GM18867 (cell line): Measurements from ENCODE around the gene BST1.
"Not testable (repeated sequence)": the region's sequence is repeated elsewhere in the genome, so short reads cannot be mapped to it uniquely, and the experiment has no call there.

Experiments
- ATAC-seq: cut with Tn5 transposase; IDR thresholded peaks from one replicate; pipeline ENCODE4 v1.9.1; 2021; ENCODE audit warnings: mild to moderate bottlenecking, moderate library complexity; ENCODE audit not compliant: unreplicated experiment

The BST1 gene

DNA sequence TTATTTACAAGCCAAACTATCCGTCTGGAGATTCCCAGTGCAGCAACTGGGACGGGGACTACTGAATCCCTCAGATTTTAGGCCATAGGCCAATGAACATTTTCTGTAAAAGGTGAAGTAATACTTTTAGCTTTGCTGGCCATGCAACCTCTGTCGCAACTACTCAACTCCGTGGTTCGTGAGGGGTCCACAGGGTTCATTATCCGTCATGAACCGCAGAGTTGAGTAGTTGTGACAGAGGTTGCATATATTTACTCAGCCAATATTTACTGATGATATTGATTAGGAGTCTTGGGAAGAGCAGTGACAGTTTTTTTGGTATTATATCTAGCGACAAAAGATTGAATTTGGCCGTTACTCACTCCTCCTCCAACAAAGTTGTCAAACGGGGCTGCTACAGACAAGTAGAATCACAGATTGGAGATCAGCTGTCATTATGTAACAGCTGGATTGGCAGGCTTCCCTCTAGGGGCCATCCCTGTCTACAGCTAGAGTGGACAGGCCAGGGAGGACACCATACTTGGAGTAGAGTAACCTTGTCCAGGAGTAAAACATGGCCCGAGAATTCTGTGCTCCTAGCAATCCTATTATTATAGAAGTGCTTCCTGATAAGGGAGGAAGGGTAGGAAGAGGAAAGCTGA, 38.0 kb downstream of the BST1 start:
- no peak for ATAC-seq

DNA sequence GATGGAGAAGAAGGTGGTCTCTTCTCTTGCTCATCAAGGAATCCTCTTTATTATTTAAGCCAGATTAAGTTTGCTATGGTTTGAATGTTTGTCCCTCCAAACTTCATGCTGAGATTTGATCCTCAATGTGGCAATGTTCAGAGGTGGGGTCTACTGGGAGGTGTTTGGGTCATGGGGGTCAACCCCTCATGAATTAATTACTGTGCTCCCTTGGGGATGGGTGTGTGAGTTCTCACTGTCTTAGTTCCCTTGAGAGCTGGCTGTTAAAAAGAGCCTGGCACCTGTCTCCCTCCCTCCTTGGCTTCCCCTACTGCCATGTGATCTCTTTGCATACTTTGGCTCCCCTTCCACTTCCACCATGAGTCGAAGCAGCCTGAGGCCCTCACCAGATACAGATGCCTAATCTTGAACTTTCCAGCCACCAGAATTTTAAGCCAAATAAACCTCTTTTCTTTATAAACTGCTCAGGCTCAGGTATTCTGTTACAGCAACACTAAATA, 39.3 kb downstream of the BST1 start:
- no peak for ATAC-seq

DNA sequence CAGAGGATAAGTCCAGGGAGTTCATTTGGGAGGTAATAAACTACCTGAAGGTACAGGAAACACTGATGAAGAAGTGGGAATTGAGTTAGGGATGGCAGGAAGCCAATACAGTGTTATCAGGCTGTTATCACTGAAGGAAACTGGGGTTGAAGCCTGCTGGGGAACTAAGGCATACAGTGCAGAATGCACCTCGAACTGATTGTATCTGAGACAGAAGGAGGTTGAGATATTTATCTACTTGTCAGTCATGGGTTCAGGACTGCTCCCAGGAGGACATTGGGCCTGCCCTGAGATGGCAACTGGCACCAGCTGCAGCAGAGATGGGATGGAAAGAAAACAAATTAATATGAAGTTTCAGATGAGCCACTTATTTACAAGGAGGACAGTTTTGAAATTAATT, 39.8 kb downstream of the BST1 start:
- no peak for ATAC-seq

DNA sequence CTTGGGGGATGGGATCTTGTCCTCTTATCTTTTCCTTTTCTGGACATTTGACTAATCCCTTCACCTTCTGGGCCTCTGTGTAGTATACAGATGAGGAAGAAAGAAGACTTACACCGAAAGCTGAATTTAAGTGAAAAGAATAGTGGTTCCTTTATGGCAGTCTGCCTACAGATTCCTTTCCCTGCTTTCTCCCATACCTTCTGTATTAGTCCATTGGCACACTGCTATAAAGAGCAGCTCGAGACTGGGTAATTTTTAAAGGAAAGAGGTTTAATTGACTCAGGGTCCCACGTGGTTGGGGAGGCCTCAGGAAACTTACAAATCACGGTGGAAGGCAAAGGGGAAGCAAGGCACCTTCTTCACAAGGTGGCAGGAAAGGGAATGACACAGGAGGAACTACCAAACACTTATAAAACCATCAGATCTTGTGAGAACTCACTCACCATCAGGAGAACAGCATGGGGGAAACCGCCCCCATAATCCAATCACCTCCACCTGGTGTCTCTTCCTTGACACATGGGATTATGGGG, 41.2 kb downstream of the BST1 start:
- no peak for ATAC-seq

DNA sequence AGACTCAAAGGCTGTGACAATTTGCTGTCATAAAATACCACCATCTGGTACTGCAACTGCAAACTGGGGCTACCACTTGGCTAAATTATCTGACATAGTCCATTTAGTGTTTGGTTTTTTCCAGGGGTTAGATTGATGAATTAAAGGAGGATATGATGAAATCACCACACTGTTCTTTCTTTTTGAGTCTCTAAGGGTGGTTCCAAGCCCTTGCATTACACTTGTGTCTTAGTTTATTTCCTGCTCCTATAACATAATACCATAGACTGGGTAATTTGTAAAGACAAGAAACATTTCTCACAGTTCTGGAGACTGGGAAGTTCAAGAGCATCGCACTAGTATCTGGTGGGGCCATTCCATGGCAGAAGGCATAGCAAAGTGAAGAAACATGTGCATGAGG, 43.2 kb downstream of the BST1 start:
- ATAC-seq, result no peak

DNA sequence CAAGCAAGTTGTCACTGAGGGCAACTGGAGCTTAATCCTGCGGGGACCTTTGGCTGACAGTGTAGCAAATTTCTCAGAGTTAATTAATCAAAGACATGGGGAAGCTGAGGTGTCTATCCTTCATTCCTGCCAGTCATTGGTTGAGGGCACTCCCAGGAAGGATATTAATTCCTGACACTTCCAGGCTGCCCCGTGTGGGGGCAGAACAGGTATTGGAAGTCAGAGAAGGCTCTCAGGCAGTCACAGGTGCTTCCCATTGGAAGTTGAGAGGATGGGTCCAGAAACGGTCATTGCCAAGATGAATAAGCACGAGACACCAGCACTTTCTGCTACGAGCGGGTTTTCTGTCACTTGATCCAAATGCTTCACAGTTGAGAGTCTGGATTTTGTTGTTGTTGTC, 46.1 kb downstream of the BST1 start:
- no peak for ATAC-seq

DNA sequence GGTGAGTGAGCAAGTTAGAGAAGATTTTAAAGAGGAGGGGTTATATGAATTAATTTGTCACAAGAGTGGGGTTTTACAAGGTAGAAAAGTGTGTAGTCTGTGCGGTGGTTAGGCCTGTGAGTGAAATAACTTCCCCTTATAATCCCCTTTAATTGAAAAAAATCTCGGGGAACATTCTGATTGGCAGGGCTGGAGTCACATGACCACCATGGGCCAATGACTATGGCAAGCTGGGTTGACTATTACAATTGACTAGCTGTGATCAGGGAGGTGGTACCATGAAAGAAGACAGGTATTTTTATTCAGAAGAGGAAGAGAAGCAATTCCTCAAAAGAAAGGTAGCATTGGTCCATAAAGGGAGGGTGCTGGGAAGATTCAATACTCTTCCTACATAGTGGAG, 48.3 kb downstream of the BST1 start:
- no peak for ATAC-seq

DNA sequence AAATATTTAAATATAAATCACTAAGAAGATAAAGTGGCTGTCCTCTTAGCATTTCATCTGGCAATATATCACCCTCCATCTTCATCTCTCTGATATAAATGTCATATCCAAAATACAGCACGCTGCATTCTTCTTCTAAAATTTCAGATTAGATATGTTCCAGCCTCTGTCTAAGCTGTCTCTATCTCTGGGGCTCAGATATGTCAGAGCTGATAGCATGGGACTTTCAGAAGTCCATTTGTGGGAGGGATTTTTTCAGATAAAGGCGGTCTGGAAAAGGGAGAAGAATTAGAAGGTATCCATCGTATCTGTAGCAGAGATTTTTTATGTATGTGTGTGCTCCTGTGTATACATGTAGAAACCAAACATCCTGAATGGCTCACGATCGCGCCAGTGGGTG, 50.2 kb downstream of the BST1 start:
- no peak for ATAC-seq

DNA sequence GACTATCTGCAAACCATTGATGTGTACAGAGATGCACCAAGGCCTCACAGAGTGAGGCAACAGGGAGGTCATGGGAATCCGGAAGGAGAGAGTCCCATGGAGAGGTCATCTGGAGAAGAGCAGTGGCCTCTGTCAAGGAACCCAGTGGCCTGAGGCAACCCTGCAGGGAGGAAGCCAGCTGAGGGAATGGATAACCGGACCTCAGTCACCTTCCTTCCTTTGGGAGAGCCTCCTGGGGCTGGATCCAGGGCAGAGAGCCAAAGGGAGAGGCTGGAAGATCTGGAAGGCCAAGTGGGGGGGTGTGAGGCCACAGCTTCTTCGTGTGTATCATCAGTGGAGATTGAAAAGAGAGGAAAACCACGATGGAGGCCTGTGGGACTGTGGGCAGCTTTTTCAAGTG, 50.9 kb downstream of the BST1 start:
- no peak for ATAC-seq

DNA sequence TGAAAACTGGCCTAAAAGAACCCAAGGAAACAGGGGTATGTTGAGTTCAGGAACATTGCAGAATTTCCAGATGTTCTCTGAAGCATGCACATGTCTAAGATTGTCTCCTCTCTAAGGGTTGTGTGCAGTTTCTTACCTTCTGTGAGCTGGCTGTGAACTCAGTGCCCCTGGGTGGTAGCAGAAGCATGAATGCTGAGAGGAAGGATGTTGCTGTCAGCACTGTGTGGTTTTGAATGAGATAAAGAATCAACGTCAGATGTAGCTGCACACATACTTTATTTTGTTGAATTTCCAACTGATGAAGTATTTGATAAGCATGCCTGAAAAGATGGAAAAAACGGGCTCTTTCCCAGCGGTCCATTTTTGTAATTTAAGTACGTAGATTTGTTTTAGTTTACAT, 51.5 kb downstream of the BST1 start:
- no peak for ATAC-seq

DNA sequence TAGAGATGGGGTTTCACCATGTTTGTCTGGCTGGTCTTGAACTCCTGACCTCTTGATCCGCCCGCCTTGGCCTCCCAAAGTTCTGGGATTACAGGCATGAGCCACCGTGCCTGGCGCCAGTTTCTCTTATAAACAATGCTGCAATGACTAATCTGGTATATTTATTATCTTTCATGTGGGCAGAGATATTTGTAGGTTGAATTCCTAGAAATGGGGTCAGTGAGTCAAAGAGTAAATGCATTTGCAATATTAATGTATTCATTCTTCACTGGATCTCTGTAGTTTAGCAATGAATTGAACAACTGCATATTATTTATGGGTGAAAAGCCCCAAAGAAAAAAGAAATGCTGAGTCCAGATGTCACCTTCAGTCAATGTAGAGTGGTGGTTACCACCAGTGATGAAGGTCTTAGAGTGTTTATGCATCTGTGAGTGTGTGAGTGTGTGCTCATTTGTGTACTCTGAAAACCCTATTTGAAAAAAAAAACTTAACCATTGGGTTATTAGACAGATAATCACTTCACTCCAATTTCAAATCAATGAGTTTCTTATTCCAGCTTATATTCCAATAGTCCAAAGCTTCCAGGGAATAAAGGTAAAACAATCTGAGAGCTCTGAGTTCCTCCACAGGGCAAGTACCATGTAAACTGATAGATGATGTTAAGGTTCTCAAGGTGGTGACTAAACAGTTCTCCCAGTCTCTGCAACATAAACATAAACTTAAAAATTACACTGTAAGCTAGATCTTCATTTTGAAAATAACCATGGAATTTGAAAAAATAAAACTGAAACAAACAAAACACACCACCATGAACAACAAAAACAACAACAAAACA, 52.7 kb downstream of the BST1 start:
- peak; percentile 32 for ATAC-seq

DNA sequence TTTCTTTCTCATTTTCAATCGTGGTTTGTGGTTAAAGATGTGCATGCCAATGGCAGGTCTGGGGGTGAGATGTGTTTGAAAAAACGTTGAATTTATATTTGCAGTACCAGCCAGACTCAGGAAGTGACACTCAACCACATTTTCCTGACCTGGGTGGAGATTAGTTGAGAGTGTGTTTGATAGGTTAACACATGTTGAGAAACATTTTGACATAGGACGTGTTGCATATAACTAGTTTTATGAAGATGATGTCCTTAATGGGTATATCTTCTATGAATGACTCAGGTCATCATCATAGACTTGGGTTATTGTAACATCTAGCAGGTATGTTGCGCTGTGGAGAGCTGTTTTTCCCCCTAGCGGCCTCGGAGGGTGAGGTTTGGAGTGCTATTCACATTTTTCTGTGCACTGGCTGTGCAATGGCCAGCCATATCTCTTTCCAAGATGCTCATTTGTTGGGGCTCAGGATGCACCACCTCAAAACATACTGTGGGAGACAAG, 53.5 kb downstream of the BST1 start:
- peak; percentile 90 for ATAC-seq

DNA sequence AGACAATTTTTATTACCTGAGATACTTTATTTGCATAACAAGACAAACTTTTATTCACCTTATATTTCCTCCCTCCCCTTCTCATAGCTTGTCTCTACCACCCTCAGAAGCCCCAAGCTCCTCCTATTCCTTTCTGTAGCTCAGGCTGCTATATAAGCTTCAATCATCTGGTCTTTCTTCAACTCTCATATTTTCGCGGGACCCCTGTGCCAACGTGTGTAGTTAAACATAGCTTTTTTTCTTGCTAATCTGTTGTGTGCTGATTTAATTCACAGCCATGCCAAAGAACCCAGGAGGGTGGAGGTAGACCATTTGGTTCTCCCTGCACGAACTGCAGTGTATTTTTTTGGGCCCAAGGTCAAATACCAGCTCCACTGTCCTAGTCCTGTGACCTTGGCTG, 54.2 kb downstream of the BST1 start:
- ATAC-seq, result no peak

DNA sequence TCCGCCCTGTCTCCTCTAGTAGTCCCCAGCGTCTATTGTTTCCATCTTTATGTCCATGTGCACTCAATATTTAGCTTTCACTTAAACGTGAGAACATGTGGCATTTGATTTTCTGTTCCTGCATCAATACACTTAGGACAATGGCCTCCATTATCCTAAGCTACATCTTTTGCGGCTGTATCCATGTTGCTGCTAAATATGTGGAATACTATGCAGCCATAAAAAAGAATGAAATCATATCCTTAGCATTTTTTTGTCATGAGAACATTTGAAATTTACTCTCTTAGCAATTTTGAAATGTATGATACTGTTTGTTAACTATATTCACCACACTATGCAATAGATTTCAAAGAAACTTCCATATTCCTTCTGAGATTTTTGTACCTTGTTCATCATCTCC, 55.4 kb downstream of the BST1 start:
- no peak for ATAC-seq

DNA sequence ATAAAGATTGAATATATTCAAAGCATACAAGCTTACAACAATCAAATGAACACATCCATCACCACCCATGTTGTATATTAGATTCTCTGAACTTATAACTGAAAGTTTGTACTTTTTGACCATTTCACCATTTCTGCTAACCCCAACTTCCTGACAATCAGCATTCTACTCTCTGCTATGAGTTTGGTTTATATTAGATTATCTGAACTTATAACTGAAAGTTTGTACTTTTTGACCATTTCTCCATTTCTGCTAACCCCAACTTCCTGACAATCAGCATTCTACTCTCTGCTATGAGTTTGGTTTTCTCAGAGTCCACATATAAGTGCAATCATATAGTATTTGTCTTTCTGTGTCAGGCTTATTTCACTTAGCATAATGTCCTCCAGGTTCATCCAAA, 59.6 kb downstream of the BST1 start:
- ATAC-seq, result not testable (repeated sequence)

DNA sequence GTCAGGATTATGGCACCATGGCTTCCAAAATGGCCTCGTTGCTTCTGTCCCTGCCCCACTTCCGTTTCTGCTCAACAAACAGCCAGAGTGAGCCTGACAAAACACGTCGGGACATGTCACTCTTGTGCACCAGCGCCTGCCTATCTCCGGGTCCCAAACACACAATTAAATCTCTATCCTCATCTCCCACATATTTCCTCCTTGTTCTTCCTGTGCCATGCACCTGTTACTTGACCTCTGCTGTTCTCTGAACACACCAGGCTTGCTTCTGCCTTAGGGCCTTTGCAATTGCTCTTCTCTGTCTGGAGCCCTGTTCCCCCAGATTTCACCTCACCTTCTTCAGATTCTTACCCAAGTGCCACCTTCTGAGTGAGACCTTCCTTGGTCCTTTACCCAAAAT, 62.5 kb downstream of the BST1 start:
- no peak for ATAC-seq

DNA sequence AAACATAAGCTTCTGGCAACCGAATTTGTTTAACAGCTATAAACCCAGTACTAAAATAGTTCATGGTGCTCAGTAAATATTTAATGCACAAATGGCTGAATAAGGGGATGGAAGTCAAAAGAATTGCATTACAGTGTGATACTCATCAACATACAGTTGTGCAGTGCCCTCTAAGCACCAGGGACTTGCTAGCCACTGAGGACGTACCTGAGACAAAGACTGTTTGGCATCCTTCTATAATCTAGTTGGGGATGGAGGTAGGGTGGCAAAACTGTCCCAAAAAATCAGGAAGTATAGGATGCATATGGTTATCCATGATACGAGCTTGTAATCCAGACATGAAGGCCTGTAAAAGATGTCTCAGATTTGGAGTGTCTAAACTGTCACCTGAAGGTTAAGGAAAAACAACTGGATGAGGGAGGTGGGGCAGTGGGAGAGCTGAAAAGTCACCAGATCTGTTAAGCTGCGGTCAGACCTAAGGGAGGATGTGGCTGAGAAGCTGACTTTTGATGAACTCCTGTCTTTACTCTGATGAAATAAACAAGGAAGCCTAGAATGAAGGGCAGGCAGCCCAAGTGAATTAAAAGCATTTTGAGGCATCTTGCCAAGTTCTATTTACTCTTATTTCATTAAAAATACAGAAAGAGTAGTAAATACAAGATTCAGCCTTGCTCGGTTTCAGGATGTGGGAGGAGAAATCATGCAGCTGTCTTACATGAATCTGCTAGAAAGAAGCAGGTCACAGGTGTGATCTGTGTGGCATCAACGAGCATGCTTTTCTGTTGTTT, 63.2 kb downstream of the BST1 start:
- peak; percentile 67 for ATAC-seq

DNA sequence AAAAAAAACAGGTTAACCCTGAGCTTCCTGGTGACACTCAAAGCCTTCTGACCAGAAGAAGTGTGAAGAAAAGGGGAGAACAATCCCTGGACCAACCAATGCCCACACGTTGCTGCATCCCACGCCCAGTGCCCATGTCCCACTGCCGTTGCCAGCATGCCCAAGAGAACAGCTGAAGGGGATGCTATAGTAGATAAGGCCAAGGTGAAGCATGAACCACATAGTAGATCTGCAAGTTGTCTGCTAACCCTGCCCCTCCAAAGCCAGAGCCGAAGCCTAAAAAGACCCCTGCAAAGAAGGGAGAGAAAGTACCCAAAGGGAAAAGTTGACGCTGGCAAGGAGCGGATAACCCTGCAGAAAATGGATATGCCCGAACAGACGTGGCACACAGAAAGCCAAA, 64.0 kb downstream of the BST1 start:
- no peak for ATAC-seq

DNA sequence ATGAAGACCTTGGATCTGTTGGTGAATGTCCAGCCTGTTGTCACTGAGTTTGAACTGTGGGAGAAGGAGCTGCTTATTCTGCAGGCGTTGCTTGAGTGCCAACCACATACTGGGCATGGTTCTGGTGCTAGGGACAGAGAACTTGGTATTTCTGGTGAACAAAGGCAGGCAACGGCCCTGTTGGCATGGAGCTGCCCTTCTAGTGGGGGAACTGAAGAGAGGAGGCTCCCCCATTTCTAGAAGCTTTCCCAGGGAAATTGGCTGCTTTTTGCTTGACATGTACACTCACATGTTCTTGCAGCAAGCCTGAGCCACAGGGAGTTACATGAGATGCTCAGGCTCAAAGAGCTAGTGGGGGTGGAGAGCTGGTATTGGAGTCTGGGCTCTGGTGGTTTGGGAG, 66.3 kb downstream of the BST1 start:
- ATAC-seq, result no peak

DNA sequence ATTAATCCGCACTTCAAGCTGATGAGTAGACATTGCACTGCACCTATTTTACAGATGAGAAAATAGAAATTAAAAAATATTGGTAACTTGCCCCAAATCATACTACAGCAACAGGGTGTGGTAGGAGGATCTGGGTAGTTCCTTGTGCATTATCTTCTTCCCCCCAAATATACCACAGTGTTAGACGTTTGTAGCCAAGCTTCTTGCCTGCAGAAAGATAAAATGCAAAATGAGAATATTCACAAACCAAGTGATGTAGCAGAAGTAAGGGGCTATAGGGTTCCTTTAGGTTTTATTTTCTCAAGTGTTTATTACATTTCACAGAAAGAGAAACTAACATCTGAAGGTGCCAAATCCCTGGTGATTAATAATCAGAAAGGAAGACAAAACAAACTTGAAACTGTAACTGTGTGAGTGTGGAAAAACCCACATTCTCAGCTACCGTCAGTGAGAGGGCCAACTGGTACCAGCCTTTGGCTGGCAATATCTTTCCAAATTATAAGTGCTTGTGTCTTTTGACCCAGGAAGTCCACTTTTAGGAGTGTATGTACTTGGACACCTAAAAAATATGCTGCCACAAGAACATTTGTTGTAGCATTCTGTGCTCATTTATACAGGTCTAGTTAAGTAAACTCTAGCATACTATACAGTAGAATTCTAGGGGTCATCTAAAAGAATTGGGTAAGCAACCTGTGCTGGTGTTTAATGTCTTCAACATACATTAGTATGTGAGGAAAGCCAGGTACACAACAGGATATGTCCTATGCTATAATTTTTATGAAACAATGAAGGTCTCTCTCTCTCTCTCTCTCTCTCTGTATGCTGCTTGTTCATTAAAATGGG, 68.6 kb downstream of the BST1 start:
- ATAC-seq, result peak; percentile 82
